Hepatic stellate cell (primary cell): ENCODE results near the gene EPB41L2.
A peak's percentile ranks its signal among the peaks of the same experiment; 100 is the strongest.
"Not testable (repeated sequence)": the region's sequence is repeated elsewhere in the genome, so short reads cannot be mapped to it uniquely, and the experiment has no call there.

Experiments used
- DNase-seq: peaks from one replicate; pipeline ENCODE4 v3.0.0; 2011; ENCODE audit warnings: low spot score

EPB41L2 gene

DNA sequence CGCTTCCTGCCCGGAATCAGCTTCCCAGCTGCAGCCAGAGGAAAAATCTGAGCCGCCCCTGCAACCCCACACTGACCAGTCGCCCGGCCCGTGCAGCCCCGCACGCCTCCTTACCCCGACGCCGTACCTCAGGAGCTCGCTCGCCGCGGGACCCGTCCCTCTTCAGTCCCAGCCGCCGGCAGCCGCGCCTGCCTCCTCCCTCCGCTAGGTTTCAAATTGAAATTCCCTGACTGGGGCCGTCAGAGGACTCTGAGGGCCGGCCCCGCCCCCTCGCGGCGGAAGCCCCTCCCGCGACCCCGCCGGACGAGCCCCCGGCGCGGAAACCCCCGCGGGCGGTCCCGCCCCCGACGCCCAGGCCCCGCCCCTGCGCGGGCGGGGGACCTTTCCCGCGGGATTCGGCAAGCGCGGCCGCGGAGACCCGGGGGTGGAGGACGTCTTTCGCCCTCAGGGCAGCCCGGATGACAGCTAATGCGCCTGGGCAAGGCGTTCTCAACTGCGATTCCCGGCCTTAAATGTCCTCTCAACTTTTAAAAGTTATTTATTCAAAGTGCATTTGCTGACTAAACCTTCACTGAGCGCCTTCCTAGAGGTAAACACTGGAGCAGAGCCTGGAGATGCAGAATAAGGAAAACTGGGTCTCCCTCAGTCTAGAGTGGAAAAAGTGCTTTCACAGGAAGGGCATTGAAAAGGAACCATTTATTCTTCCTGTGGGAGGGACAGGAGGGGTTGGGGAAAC, at the start of gene EPB41L2:
Gene EPB41L2 (minus strand): TSS at position 218 of the 736 bp plus-strand sequence. CDS start 106,760 bp downstream, outside the sequence.
- DNase-seq = peak; percentile 75

DNA sequence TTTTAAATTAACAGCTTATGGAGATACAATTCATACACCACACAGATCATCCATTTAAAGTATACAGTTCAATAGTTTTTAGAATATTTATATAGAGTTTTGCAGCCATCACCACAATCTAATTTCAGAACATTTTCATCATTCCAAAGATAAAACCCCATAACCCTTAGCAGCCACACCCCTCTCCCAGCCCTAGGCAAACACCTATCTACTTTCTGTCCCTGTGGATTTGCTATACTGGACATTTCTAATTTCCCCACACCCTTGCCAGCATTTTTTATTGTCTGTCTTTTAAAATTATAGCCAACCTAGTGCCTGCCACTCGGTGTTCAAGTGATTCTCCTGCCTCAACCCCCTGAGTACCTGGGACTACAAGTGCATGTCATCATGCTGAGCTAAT, 49.2 kb upstream of the EPB41L2 start:
- no peak for DNase-seq

DNA sequence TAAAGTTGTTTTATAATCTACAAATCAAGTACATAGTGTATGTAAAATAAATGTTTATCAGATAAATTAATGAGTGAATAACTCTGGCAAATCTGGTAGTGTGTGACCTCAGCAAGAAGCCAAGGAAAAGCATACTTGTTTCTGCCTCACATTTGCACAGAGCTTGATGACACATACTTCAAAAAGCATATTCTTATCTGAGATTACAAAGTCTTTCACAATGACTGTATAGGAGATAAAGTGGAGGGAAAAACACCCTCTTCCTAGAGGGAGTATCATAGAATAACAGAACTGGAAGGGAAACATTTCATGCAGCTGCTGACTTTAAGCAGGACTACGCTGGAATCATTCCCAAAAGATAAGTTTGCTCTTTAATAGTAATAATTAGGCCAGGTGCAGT, 44.1 kb upstream of the EPB41L2 start:
- peak; percentile 49 for DNase-seq

DNA sequence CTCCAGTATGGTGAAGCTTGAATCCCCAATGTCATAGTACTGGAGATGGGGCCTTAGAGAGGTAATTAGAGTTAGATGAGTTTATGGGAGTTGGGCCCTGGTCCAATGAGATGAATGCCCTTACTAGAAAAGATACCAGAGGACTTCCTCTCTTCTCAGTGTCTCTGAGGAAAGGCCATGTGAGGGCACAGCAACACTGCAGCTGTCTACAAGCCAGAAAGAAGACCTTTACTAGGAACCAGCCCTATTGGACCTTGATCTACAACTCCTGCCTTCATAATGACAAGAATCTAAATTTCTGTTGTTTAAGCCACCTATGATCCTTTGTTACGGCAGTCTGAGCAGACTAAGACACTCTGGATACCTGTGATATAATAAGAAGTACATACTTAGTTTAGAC, 40.9 kb upstream of the EPB41L2 start:
- no peak for DNase-seq

DNA sequence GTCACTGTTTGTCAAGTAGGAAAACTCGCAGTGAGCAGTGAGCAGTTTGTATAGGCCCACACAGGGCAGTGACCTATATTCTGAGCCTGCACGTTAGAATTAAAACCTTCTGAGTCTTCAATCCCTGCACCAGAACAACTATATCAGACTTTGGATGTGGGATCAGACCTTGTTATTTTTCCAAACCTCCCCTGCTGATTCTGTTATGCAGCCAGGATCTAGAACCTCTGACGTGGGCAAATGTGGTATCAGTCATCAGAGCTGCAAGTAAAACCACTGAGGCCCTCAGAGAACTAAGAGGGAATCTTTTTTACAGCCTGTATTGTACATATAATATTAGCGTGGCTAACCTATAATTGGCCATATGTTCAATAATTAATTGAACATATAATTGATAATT, 40.3 kb upstream of the EPB41L2 start:
- no peak for DNase-seq

DNA sequence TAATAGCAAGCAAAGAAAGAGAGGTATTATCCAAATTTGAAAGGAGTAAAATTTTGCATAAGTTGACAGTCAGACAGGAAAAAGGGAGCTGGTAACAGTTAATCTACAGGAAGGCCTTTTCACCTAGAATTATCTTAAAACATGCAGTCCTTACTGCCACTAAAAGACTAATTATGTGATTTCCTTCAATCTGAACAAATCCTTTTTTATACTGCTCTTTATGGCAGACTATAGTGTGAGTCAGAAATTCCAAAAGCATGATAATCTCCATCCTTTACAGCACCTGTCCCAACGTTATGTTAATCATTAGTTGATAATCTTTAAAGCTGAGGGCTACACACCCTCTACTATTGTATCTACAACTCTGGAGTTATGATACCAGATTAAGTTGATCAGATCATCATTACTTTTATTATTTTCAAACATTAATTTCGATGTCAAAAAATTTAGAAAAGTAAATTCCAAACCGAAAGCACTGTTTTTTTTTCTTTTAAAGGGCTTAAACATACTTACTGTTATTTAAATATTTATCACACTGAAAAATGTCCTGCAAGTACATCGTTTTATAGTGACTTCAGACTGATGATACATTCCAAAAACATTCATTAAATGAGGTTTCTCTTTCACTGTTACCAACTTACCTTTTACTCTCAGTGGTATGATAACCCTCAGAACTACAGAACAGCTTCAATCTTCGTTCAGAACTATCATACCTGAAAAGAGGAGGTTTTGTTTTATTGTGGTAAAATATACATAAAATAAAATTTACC, 39.1 kb upstream of the EPB41L2 start:
- no peak for DNase-seq

DNA sequence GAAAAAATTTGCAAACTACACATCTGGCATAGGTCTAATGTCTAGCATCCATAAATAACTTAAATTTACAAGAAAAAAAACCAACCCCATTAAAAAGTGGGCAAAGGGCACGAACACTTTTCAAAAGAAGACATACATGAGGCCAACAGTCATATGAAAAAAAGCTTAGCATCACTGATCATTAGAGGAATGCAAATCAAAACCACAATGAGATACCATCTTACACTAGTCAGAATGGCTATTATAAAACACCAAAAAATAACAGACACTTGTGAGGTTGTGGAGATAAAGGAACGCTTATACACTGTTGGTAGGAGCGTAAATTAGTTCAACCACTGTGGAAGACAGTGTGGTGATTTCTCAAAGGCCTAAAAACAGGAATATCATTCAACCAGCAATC, 33.7 kb upstream of the EPB41L2 start:
- no peak for DNase-seq

DNA sequence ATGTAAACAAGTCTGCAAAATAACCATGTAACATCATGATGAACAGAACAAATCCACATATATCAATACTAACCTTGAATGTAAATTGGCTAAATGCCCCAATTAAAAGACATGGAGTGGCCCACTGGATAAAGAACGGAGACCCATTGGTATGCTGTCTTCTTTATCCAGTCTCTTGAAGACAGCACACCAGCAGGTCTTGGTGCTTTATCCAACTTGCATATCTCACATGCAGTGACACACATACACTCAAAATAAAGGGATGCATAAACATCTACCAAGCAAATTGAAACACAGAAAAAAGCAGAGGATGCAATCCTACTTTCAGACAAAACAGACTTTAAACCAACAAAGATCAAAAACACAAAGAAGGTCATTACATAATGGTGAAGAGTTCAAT, 30.3 kb upstream of the EPB41L2 start:
- DNase-seq = no peak

DNA sequence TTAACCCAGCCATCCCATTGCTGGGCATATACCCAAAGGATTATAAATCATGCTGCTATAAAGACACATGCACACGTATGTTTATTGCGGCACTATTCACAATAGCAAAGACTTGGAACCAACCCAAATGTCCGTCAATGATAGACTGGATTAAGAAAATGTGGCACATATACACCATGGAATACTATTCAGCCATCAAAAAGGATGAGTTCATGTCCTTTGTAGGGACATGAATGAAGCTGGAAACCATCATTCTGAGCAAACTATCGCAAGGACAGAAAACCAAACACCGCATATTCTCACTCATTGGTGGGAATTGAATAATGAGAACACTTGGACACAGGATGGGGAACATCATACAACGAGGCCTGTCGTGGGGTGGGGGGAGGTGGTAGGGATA, 28.9 kb upstream of the EPB41L2 start:
- DNase-seq = not testable (repeated sequence)

DNA sequence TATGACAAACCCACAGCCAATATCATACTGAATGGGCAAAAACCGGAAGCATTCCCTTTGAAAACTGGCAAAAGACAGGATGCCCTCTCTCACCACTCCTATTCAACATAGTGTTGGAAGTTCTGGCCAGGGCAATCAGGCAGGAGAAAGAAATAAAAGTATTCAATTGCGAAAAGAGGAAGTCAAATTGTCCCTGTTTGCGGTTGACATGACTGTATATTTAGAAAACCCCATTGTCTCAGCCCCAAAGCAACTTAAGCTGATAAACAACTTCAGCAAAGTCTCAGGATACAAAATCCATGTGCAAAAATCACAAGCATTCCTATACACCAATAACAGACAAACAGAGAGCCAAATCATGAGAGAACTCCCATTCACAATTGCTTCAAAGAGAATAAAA, 27.3 kb upstream of the EPB41L2 start:
- DNase-seq = not testable (repeated sequence)

DNA sequence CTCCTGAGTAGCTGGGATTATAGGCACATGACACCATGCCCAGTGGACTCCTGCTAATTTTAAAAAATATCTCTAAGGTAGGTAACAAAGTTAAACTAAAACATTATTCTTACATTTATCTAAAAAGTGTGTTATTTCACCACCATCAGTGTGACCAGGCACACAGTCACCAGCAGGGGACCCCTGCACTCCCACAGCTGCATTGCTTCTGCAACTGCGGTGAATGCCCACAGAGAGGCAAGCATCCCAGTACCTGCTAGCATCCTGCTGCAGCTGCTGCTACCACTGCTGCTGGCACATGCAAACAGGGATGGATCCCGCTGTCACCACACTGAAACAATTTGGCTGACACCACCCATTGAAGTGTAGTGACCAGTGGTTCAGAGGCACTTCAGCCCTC, 21.9 kb upstream of the EPB41L2 start:
- DNase-seq = no peak

DNA sequence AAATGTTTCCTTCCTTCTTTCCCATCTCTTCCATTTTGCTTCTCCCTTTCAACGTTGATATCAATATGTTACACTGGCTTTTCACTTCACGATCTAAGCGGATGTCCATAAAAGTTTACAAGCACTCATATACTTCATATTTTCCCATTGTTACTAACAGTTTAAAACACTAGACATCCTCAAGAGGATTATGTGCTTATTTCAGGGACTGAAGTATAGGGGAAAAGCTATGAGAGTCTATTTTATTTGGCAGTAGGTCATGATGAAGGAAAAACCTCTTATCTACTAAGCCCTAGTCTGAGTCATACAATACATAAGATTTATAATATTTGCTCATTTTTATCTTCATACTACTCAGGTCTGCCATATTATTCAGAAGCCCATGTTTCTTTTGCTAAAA, 20.6 kb upstream of the EPB41L2 start:
- no peak for DNase-seq

DNA sequence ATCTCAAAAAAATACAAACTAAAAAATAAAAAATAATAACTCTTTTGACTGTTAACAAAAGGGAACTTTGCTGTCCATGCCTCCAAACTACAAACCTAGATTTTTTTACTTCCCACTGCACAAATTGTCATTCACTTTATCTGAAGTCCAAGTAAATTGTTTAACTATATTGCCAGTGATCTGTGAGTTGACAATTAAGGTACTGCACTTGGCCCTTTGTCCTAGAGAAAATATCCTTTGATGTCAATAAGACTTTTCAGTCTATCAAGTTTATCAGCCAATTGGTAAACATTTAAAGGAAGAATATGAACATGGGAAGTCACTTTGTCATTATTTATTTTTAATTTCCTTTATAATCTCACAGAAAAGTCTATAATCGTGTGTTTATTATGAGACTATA, 19.3 kb upstream of the EPB41L2 start:
- no peak for DNase-seq

DNA sequence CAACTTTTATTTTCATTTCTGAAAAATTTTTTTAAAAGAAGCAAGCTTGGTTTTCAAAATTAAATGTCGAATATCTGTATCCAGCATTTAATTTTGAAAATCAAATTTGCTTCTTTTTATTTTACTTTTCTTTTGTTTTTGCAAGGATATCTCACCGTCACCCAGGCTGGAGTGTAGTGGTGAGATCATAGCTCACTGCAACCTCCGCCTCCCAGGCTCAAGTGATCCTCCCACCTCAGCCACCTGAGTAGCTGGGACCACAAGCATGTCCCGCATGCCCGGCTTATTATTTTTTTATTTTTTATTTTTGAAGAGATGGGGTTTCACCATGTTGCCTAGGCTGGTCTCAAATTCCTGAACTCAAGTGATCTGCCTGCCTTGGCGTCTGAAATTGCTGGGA, 17.0 kb upstream of the EPB41L2 start:
- no peak for DNase-seq

DNA sequence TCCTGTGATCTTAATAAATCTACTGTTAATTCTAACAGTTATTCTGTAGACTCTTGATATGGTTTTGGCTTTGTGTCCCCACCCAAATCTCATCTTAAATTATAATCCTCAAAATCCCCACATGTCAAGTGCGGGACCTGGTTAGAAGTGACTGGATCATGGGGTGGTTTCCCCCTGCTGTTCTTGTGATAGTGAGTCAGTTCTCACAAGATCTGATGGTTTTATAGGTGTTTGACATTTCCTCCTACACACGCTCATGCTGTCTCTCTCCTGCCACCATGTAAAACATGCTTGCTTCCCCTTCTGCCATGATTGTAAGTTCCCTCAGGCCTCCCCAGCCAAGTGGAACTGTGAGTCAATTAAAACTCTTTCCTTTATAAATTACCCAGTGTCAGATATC, 10.5 kb upstream of the EPB41L2 start:
- no peak for DNase-seq

DNA sequence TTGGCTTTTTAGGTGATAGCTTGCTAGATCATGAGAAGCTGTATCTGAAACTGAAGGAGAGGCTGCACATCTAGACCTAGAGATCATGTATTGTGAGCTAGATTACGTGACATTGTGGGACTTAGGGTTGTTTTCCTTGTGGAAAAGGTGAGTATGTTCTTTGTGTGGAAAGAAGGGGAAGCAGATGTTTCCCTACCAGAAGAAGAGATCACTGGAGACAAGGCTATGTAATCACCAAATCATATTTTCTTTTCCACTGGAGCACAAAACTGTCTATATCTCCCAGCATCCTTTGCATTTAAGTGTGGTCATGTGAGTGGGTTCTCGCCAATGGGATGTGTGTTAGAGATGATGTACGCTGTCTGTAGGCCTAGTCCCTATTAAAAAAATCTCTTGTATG, 7.0 kb upstream of the EPB41L2 start:
- no peak for DNase-seq

DNA sequence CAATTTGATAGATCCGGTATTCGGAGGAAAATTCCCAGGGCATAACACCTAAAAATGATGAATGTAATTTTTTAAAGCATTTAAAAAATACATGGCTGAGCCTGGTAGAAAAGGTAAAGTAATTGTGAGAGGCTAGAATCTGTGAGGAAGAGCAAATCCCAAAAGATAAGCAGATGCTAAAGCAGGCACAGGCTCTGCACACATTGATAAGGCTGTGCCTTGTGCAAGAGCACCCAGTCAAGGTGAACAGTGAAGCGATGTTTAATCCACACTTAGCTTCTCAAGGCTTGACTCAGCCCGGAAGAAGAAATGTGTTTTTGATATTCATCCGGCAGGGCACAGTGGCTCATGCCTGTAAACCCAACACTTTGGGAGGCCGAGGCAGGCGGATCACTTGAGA, 5.1 kb upstream of the EPB41L2 start:
- DNase-seq = no peak

DNA sequence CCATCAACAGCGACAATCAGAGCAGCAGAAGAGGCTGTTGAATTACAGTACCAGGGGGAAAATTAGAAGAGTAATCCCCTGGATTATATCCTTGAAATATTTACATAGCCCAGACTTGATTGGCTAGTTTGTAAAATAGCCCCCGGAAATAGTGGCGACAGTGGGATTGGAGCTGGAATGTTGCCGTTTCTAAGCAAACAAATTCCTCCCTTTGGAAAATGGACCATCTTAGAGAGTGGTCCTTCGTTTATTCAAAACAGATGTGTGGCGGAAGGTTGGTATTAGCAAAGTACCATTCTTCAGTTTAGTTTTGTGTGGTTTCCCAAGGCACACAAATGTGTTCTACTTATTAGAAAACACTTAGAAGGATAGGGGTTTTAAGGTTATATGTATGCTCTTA, 4.5 kb upstream of the EPB41L2 start:
- no peak for DNase-seq

DNA sequence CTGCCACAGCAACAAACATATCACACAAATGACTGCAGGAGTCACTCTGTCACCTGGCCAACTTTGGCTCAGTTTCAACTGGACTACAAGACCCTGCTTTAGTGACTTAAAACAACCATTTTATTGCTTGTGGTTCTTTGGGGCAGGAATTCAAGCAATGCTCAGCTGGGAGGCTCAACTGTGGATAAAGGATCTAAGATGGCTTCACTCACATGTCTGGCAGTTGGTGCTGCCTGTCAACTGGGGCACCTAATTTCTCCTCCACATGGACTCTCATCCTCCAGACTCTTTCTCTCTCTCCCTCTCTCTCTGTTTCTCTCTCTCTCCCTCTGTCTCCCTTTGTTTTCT, 2.8 kb upstream of the EPB41L2 start:
- DNase-seq = no peak

DNA sequence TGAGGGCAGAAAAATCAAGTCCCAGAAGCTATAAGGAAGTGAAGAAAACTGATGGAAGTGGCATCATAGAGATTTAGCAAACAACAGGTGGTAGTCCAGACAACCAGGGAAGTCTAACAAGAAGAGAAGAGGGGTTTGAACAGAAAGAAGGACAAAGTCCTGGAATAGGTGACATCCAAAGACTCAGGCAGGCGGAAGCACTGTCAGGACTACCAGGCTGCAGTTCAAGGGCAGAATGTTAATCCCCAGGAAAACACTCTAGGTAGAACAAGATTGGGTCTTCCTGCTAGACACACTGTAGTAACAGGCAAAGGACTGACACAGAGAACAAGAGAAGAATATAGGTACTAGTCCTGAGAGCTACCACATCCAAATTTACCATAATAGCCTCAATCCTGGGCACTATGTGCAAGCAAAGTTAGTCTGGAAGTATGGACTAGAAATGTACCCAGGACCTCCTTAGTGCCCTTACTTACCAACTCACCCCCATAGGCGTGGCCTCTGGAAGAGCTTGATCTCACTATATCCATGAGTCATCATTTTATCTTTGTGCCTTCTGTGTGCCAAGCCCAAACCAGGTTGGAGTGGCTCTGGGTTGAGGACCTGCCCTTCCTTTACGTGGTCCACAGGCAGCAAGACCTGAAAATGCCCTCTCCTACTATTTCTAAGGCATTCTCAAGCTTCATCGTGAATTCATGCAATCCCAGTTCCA, 2.2 kb upstream of the EPB41L2 start:
- DNase-seq = no peak

DNA sequence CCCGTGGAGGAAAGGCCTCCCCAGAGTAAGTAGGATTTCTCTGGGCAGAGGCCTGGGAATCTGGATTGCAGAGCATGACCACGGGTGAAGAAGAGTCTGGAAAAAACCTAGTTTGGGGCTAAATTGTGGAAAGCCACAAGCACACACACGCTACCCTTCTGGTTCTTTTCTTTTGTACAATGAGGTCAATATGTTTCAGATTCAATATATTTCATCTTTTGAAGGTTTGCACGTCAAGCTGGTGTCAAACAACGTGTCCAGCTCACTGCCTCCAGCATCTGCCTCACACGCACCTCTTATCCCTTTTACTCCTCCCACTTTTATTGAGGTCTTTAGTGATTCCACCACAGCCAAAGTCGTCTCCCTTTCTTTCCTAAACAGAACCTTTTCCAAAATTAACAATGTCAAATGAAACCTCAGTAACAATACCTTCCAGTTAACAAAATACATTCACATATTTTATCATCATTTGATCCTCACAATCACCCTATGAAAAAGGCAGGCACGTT, 773 bp upstream of the EPB41L2 start:
- no peak for DNase-seq

DNA sequence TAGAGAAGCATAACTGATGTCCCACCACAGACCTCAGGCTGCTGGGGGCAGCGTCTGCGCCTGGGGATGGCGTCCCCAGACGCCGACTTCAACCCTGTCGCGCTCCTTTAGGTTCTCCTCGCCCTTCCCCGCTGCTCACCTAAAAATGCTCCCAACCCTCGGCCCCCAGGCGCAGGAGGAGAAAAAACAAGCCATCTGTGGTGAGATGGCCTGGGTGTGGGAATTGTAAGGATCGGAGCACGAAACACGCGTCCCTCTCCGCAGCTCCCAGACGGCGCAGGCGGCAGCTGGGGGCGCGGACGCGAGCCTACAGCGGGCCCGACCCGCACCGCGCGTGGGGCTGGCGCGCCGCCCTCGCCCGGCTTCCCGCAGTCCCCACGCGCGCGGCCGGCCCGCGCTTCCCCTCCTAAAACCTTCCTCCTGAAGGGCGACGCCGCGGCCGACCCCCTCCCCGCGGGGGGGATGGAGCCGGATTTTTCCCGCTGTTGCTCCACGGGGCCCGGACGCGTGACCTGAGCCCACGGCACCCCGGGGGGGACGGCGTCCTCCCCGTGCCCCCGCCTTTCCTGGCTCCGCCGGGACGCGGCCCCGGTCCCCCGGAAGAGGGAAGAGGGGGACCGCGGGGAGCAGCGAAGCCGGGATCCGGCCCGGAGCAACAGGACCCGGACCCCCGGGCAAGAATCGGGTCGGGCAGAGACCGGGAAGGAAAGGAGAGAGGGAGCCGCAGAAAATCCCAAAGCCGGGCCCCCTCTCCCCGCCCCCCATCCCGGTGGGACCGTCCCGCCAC, 611 bp downstream of the EPB41L2 start:
- no peak for DNase-seq
